Activated naive CD8-positive, alpha-beta T cell treated with anti-CD3 and anti-CD28 coated beads, Interleukin-2, amount 50 U/mL, for 16 hours (primary cell): ENCODE measurements around the gene RASAL2.
"Not testable (repeated sequence)": the region's sequence is repeated elsewhere in the genome, so short reads cannot be mapped to it uniquely, and the experiment has no call there.

Experiments
- DNase-seq: peaks from one replicate; pipeline ENCODE4 v3.0.0-alpha.2; 2020; ENCODE audit warnings: low read depth, low spot score

RASAL2 gene

DNA sequence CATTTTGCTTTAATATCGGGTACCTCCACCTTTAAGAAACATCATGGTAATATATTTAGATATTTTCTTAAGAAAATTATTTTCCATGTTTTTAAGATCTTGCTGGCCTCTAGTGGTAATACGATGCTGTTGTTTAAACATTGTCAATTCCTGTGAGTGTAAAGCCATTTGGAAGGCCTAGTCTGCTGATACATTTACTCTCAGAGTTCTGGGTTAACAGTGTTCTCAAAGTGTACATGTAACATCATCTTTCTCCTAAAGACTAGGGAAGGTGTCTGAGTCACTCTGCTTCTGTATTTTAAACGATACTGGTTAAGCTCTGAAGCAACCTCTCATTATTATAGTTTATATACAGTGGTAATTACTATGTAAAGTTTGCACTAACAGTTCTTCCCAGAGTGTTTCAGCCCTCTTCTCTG is 189.1 kb downstream of the RASAL2 start:
- DNase-seq: no peak

DNA sequence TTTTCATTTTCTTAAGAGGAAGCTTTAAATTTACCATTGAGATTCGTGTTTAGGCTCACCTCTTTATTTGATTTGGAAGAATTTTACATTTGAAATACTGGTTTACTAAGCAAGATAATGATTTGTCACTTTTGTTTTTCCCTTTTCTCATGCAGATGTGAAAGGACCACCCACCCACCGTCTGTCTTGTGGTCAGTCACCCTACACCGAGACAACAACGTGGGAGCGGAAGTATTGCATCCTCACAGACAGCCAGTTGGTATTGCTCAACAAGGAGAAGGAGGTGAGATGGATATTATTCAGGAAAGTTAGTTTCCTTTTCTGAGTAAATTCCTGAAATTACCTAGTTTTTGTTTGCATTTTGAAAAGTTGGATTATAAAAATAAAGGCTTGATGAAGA is 189.5 kb downstream of the RASAL2 start:
- DNase-seq: no peak

GRCh38 chr1:178284058-178284457 is 190.2 kb downstream of the RASAL2 start:
- no peak for DNase-seq

DNA sequence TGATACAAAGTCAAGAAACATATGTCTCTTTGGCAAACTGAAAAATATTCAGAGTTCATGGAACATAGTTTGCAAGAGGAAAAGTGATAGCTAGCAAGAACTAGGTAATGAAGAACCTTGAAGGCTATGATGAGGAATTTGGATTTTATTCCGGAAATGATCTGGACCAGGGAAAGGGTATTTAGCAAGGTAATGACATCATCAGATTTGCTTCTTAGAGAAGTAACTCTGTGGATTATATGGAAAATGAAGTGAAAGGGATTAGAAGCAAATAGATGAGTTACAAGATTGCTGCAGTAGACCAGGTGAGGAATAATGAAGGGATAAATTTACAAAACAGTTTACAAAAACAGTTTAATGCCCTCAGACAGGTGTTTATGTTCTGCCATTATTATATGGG is 197.3 kb downstream of the RASAL2 start:
- DNase-seq: no peak

GRCh38 chr1:178294654-178295053 is 200.8 kb downstream of the RASAL2 start:
- no peak for DNase-seq

DNA sequence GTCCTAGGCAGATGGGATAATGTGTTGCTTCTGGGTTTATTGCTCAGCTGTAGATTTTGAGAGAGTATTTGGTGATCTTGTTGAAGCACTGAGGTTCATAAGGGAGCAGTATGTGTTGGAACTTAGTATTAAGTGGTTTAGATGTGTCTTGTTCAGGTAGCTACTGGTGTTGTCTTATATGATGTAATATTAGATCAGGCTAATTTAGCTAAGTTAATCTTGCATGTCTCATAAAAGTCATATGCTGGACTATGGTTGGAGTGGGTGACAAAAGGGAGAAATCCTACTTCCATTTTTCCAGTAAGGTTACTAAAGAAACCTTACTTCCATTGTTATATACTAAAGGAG is 206.4 kb downstream of the RASAL2 start:
- no peak for DNase-seq

GRCh38 chr1:178301141-178301540 is 207.2 kb downstream of the RASAL2 start:
- no peak for DNase-seq

DNA sequence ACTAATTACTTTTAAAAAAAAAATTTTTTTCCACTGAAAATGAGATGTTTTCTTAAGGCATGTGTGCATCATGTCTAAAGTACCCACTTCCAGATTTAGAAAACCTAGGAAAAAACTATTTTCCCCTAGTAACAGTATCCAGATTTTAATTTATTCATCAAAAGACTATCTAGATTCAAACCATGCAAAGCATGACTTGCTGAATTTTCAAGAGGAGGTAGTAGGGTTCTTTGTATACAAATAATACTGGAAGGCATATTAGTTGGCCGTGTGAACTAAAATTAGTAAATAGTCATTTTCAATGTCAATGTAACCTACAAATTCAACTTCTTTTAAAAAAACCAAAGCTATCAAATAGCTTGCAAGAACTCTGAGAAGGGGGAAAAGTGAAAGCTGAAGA is 213.4 kb downstream of the RASAL2 start:
- DNase-seq: no peak

DNA sequence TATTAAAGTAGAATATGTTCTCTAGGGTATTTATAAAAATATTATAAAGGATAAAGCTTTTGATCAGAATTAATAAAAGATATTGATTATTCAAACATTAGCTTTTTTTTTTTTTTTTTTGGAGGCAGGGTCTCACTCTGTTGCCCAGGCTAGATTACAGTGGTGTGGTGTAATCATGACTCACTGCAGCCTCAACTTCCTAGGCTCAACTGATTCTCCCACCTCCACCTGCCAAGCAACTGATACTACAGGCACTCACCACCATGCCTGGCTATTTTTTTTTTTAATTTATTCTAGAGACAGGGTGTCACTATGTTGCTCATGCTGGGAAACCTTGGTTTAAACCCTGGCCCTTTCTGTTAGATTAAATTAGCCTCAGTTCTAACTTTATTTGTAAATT is 214.5 kb downstream of the RASAL2 start:
- no peak for DNase-seq

DNA sequence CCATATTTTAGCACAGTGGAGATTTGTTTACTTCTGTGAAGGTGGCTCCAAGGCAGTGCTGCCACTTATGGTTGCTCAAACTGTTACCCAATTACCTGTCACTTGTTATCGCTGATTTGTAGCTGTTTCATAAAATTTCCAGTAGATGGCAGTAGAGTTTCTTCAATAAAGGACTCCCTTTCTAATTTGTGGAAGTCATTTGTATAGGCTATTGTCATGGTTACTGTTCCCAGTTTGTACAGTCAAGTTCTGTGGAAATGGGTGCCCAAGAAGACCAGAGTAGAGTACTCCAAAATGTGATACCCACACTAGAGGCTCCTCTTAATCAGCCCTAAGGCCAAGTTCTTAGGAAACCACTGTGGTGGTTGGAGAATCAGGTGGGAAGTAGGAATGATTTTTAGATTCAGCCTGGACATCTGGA is 216.8 kb downstream of the RASAL2 start:
- no peak for DNase-seq

GRCh38 chr1:178311164-178311563 is 217.3 kb downstream of the RASAL2 start:
- no peak for DNase-seq

DNA sequence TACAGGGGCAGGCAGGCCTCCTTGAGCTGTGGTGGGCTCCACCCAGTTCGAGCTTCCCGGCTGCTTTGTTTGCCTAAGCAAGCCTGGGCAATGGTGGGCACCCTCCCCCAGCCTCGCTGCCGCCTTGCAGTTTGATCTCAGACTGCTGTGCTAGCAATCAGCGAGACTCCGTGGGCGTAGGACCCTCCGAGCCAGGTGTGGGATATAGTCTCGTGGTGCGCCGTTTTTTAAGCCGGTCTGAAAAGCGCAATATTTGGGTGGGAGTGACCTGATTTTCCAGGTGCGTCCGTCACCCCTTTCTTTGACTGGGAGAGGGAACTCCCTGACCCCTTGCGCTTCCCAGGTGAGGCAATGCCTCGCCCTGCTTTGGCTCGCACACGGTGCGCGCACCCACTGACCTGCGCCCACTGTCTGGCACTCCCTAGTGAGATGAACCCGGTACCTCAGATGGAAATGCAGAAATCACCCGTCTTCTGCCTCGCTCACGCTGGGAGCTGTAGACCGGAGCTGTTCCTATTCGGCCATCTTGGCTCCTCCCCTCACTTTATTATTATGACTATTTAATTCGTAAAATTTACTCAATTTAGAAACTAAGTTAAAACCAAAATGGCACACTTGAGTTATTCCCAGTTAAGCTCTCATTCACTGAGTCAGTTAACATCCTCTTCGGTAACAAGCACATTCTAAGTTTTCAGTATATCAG is 226.5 kb downstream of the RASAL2 start:
- not testable (repeated sequence) for DNase-seq

DNA sequence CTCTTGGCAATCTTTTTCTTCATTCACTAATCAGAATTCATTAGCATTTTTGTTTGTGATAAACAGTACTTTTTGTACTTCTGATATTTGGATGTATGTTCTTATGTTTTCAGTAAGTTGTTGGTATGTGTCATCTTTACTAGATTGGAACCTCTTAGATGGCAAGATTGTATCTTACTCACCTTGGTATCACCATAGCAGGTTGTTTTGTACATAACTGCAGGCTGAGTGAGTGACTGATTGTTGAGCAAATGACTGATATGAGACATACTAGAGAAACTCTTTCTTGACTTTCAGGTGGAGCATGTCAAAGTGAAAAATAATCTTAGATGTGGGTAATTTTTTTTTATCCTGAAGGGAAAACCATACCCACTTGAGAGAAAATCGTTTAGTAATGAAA is 229.2 kb downstream of the RASAL2 start:
- no peak for DNase-seq

DNA sequence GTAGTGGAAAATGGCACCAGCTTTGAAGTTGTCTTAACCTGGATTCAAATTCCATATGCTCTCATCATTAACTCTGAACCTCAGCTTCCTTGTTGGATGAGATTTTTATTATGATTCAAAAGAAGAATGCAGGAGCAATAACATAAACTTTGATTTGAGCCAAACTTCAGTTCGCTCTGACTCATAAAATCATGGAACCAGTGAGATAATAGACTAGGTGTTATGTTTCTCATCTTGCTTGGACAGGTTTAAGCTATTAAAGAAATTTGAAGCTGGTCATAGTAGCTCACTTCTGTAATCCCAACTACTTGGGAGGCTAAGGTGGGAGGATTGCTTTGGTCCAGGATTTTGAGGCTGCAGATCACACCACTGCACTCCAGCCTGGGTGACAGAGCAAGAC is 230.1 kb downstream of the RASAL2 start:
- DNase-seq: no peak

GRCh38 chr1:178328728-178329127 is 234.8 kb downstream of the RASAL2 start:
- DNase-seq: no peak

GRCh38 chr1:178330153-178330552 is 236.2 kb downstream of the RASAL2 start:
- no peak for DNase-seq

- DNase-seq: no peak
Measured at GRCh38 chr1:178330848-178331497, 237.1 kb downstream of the RASAL2 start.

- no peak for DNase-seq
Measured at GRCh38 chr1:178335426-178335825, 241.5 kb downstream of the RASAL2 start.

- DNase-seq: no peak
Measured at GRCh38 chr1:178337091-178337706, 243.3 kb downstream of the RASAL2 start.

- DNase-seq: no peak
Measured at GRCh38 chr1:178339834-178340233, 245.9 kb downstream of the RASAL2 start.

GRCh38 chr1:178341261-178341956 is 247.5 kb downstream of the RASAL2 start:
- DNase-seq: no peak

- DNase-seq: no peak
Measured at GRCh38 chr1:178342745-178343144, 248.8 kb downstream of the RASAL2 start.
